Measurements from ENCODE around the gene OR8G1.

GRCh38 chr11:124296016-124296415 lies 55.1 kb downstream of the OR8G1 start:
- no peak for TF ChIP-seq CTCF (IDR thresholded peaks at IDR 0.05; ENCODE audit: low read depth, low read length, missing input control)
- TF ChIP-seq FOXA2 (IDR thresholded peaks at IDR 0.05) = no peak
- TF ChIP-seq JUND (IDR thresholded peaks at IDR 0.05) = no peak
- TF ChIP-seq REST (IDR thresholded peaks at IDR 0.05) = no peak
- no peak for TF ChIP-seq TAF1 (conservative IDR thresholded peaks at IDR 0.05)
- TF ChIP-seq YY1 (IDR thresholded peaks at IDR 0.05) = no peak
- TF ChIP-seq RAD21 (IDR thresholded peaks at IDR 0.05) = no peak
- TF ChIP-seq FOXA1 (IDR thresholded peaks at IDR 0.05) = no peak
- no peak for TF ChIP-seq ATF3 (IDR thresholded peaks at IDR 0.05)
- TF ChIP-seq MAX (IDR thresholded peaks at IDR 0.05) = no peak
- TF ChIP-seq GABPA (IDR thresholded peaks at IDR 0.05 in 1 of 2, conservative IDR thresholded peaks at IDR 0.05 in 1 of 2) = no peak

Data from liver (tissue), 3 donors.